Measurements from ENCODE around the gene CACNB2. TPM values are rescaled to one million over a fixed set of nuclear protein-coding genes. Genes with fewer than 3 reads are reported as not detected.
A peak's percentile ranks its signal among the peaks of the same experiment; 100 is the strongest.
"Not testable (repeated sequence)": the region's sequence is repeated elsewhere in the genome, so short reads cannot be mapped to it uniquely, and the experiment has no call there.

CACNB2 gene
- total RNA-seq, 1 donor from 2014 or later, result not detected

- no peaks in the 10 kb centered on the region for H3K36me3 Mint-ChIP-seq (ENCODE audit: low read depth)
- H3K27ac Mint-ChIP-seq, result no peak overlapping the region
- no peaks in the 10 kb centered on the region for H3K4me1 Mint-ChIP-seq
- no peak overlapping the region for H3K4me3 Mint-ChIP-seq
- intact Hi-C loops (cut with micrococcal nuclease), result no loop called here
- no peak for DNase-seq
- H3K9me3 Mint-ChIP-seq, result no peaks in the 10 kb centered on the region
- H3K27me3 Mint-ChIP-seq, result peaks cover 6% of the 10 kb centered on the region
Observed at GRCh38 chr10:18134509-18134908, 5.7 kb upstream of the CACNB2 start.

- DNase-seq, result no peak
- intact Hi-C loops (cut with micrococcal nuclease), result no loop called here
- H3K4me1 Mint-ChIP-seq, result no peaks in the 10 kb centered on the region
- H3K36me3 Mint-ChIP-seq (ENCODE audit: low read depth), result no peaks in the 10 kb centered on the region
- no peaks in the 10 kb centered on the region for H3K9me3 Mint-ChIP-seq
- no peak overlapping the region for H3K27ac Mint-ChIP-seq
- H3K4me3 Mint-ChIP-seq, result no peak overlapping the region
- H3K27me3 Mint-ChIP-seq, result peaks cover 10% of the 10 kb centered on the region
Observed at GRCh38 chr10:18134921-18135320, 5.3 kb upstream of the CACNB2 start.

- intact Hi-C loops (cut with micrococcal nuclease), result no loop called here
- DNase-seq, result no peak
- Mint-ChIP-seq H3K4me1 (no peaks in the 10 kb centered on the region), H3K36me3 (ENCODE audit: low read depth) (no peaks in the 10 kb centered on the region), H3K9me3 (no peaks in the 10 kb centered on the region), H3K27ac (no peak overlapping the region), H3K4me3 (no peak overlapping the region), H3K27me3 (peaks cover 13% of the 10 kb centered on the region)
Observed at GRCh38 chr10:18136073-18136791, 4.0 kb upstream of the CACNB2 start.

- intact Hi-C loops (cut with micrococcal nuclease), result no loop called here
- Mint-ChIP-seq H3K4me3 (no peak overlapping the region), H3K4me1 (no peaks in the 10 kb centered on the region), H3K27me3 (peaks cover 21% of the 10 kb centered on the region), H3K27ac (no peak overlapping the region), H3K9me3 (no peaks in the 10 kb centered on the region), H3K36me3 (ENCODE audit: low read depth) (no peaks in the 10 kb centered on the region)
- DNase-seq, result no peak
Observed at GRCh38 chr10:18137111-18137510, 3.1 kb upstream of the CACNB2 start.

GRCh38 chr10:18140957-18141845 lies 977 bp downstream of the CACNB2 start:
- Mint-ChIP-seq H3K27me3 (peaks cover 27% of the 10 kb centered on the region), H3K9me3 (no peaks in the 10 kb centered on the region), H3K4me3 (no peak overlapping the region), H3K4me1 (no peaks in the 10 kb centered on the region), H3K27ac (no peak overlapping the region), H3K36me3 (ENCODE audit: low read depth) (no peaks in the 10 kb centered on the region)
- intact Hi-C loops (cut with micrococcal nuclease), result no loop called here
- no peak for DNase-seq

GRCh38 chr10:18142151-18142550 lies 1.9 kb downstream of the CACNB2 start:
- no peak overlapping the region for H3K27ac Mint-ChIP-seq
- no peak for DNase-seq
- H3K4me3 Mint-ChIP-seq, result no peak overlapping the region
- no peaks in the 10 kb centered on the region for H3K36me3 Mint-ChIP-seq (ENCODE audit: low read depth)
- H3K9me3 Mint-ChIP-seq, result no peaks in the 10 kb centered on the region
- no peaks in the 10 kb centered on the region for H3K4me1 Mint-ChIP-seq
- intact Hi-C loops (cut with micrococcal nuclease), result no loop called here
- H3K27me3 Mint-ChIP-seq, result peaks cover 27% of the 10 kb centered on the region

- Mint-ChIP-seq H3K9me3 (no peaks in the 10 kb centered on the region), H3K36me3 (ENCODE audit: low read depth) (no peaks in the 10 kb centered on the region), H3K4me3 (no peak overlapping the region), H3K27ac (no peak overlapping the region), H3K4me1 (no peaks in the 10 kb centered on the region), H3K27me3 (peaks cover 22% of the 10 kb centered on the region)
- intact Hi-C loops (cut with micrococcal nuclease), result no loop called here
- DNase-seq, result no peak
Observed at GRCh38 chr10:18144396-18144795, 4.2 kb downstream of the CACNB2 start.

- H3K9me3 Mint-ChIP-seq, result no peaks in the 10 kb centered on the region
- H3K27me3 Mint-ChIP-seq, result peaks cover 16% of the 10 kb centered on the region
- H3K4me3 Mint-ChIP-seq, result no peak overlapping the region
Observed at GRCh38 chr10:18144928-18145327, 4.7 kb downstream of the CACNB2 start.

GRCh38 chr10:18145652-18146051 lies 5.4 kb downstream of the CACNB2 start:
- no peak overlapping the region for H3K4me3 Mint-ChIP-seq
- no peaks in the 10 kb centered on the region for H3K9me3 Mint-ChIP-seq
- intact Hi-C loops (cut with micrococcal nuclease), result no loop called here
- H3K36me3 Mint-ChIP-seq (ENCODE audit: low read depth), result no peaks in the 10 kb centered on the region
- H3K4me1 Mint-ChIP-seq, result no peaks in the 10 kb centered on the region
- no peak overlapping the region for H3K27ac Mint-ChIP-seq
- no peak for DNase-seq
- peaks cover 15% of the 10 kb centered on the region for H3K27me3 Mint-ChIP-seq

More at GRCh38 chr10:18144928-18145327, 4.7 kb downstream of the CACNB2 start:
- Mint-ChIP-seq H3K27ac (no peak overlapping the region), H3K36me3 (ENCODE audit: low read depth) (no peaks in the 10 kb centered on the region), H3K4me1 (no peaks in the 10 kb centered on the region)
- no peak for DNase-seq
- intact Hi-C loops (cut with micrococcal nuclease), result no loop called here

GRCh38 chr10:18149196-18149800 lies 9.1 kb downstream of the CACNB2 start:
- Mint-ChIP-seq H3K27me3 (no peaks in the 10 kb centered on the region), H3K27ac (no peak overlapping the region), H3K9me3 (no peaks in the 10 kb centered on the region), H3K4me1 (no peaks in the 10 kb centered on the region), H3K36me3 (ENCODE audit: low read depth) (no peaks in the 10 kb centered on the region), H3K4me3 (no peak overlapping the region)
- intact Hi-C loops (cut with micrococcal nuclease), result no loop called here
- no peak for DNase-seq

GRCh38 chr10:18151356-18151890 lies 11.2 kb downstream of the CACNB2 start:
- intact Hi-C loops (cut with micrococcal nuclease), result no loop called here
- Mint-ChIP-seq H3K27me3 (no peaks in the 10 kb centered on the region), H3K9me3 (no peaks in the 10 kb centered on the region), H3K27ac (no peak overlapping the region), H3K36me3 (ENCODE audit: low read depth) (no peaks in the 10 kb centered on the region), H3K4me1 (no peaks in the 10 kb centered on the region), H3K4me3 (no peak overlapping the region)
- peak; percentile 15 for DNase-seq

- H3K27me3 Mint-ChIP-seq; H3K36me3 Mint-ChIP-seq (ENCODE audit: low read depth); H3K9me3 Mint-ChIP-seq; intact Hi-C loops (cut with micrococcal nuclease); H3K4me1 Mint-ChIP-seq; H3K4me3 Mint-ChIP-seq; H3K27ac Mint-ChIP-seq: not testable (repeated sequence)
- DNase-seq, result peak; percentile 19
Observed at GRCh38 chr10:18153381-18153780, 13.2 kb downstream of the CACNB2 start.

- no peaks in the 10 kb centered on the region for H3K4me1 Mint-ChIP-seq
- no peaks in the 10 kb centered on the region for H3K27me3 Mint-ChIP-seq
- H3K36me3 Mint-ChIP-seq (ENCODE audit: low read depth), result no peaks in the 10 kb centered on the region
- peak; percentile 13 for DNase-seq
- H3K27ac Mint-ChIP-seq, result no peak overlapping the region
- no peak overlapping the region for H3K4me3 Mint-ChIP-seq
- intact Hi-C loops (cut with micrococcal nuclease), result no loop called here
- H3K9me3 Mint-ChIP-seq, result no peaks in the 10 kb centered on the region
Observed at GRCh38 chr10:18155321-18155720, 15.1 kb downstream of the CACNB2 start.

GRCh38 chr10:18156797-18157196 lies 16.6 kb downstream of the CACNB2 start:
- H3K9me3 Mint-ChIP-seq; DNase-seq; intact Hi-C loops (cut with micrococcal nuclease); H3K36me3 Mint-ChIP-seq (ENCODE audit: low read depth); H3K4me1 Mint-ChIP-seq; H3K4me3 Mint-ChIP-seq; H3K27me3 Mint-ChIP-seq; H3K27ac Mint-ChIP-seq: not testable (repeated sequence)

Measured in activated CD4-positive, alpha-beta T cell treated with anti-CD3 and anti-CD28 coated beads, Interleukin-2, amount 10 ng/mL, durations not matched to agents 24 days and 14 days (primary cell).